Activated CD4-positive, alpha-beta memory T cell treated with anti-CD3 and anti-CD28 coated beads, Interleukin-2, amount 10 ng/mL, durations not matched to agents 7 days and 5 days (primary cell): Measurements from ENCODE around the gene CTNNA2. TPM values are rescaled to one million over a fixed set of nuclear protein-coding genes. Genes with fewer than 3 reads are reported as not detected.

Experiments
- CTCF ChIA-PET: fragments of 350-600 bp; sonication (Branson Sonifier 250); formaldehyde crosslinking; loops from one replicate; lab custom pipeline; 2021; ENCODE audit warnings: antibody characterized with exemption, inconsistent platforms; lab: Charles Lee
- POLR2A ChIA-PET: fragments of 350-600 bp; sonication (Branson Sonifier 250); formaldehyde crosslinking; loops from one replicate; lab custom pipeline; 2021; ENCODE audit warnings: antibody characterized with exemption; lab: Charles Lee
- DNase-seq: peaks from one replicate; pipeline ENCODE4 v3.0.0-alpha.2; 2020
- H3K27ac Mint-ChIP-seq: one replicate; pipeline ENCODE4 v1.8.0; 2021; ENCODE audit warnings: mild to moderate bottlenecking, mixed read lengths
- H3K27me3 Mint-ChIP-seq: one replicate; pipeline ENCODE4 v1.8.0; 2021; ENCODE audit warnings: mixed read lengths
- H3K36me3 Mint-ChIP-seq: one replicate; pipeline ENCODE4 v1.8.0; 2021; ENCODE audit warnings: low read depth, mixed read lengths
- H3K4me1 Mint-ChIP-seq: one replicate; pipeline ENCODE4 v1.8.0; 2021; ENCODE audit warnings: mixed read lengths
- H3K4me3 Mint-ChIP-seq: one replicate; pipeline ENCODE4 v1.8.0; 2021; ENCODE audit warnings: mild to moderate bottlenecking, mixed read lengths
- H3K9me3 Mint-ChIP-seq: one replicate; pipeline ENCODE4 v1.8.0; 2021; ENCODE audit warnings: mixed read lengths
- total RNA-seq, 2 experiments: library from RNA; stranded (reverse); gene quantifications; one replicate each; pipeline ENCODE4 v1.2.3, GENCODE V29; 2021

Gene CTNNA2
- total RNA-seq, 2 experiments from 2014 or later: not detected

DNA sequence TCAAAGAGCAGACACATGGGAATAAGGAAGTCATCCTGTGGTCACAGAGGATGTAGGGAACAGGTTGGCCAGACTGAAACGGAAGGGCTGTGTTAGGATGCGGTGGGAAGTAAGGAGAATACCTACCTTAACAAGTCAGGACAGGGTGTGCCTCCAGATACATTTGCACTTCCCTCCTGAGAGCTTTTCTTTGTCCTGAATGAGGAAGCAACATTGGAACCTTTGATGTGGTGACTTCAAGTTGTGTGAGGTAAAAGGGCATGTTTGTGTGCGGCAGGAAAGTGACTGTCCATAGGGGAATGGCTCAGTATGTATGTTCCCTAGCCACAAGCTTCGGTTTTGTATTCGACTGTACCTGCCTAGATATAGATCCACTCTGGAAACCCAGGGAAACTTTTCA is 816.6 kb downstream of the CTNNA2 start:
- ChIA-PET POLR2A (no interaction called here), CTCF (interaction anchor here (0.7 kb wide), 1 partner anchor 91 kb away, joined by 3 read pairs; no protein-coding TSS in a partner anchor)
- Mint-ChIP-seq H3K27me3 (no peaks in the 10 kb centered on the region), H3K36me3 (no peaks in the 10 kb centered on the region), H3K9me3 (peaks cover 10% of the 10 kb centered on the region), H3K4me1 (no peaks in the 10 kb centered on the region), H3K27ac (no peak overlapping the region), H3K4me3 (no peak overlapping the region)
- no peak for DNase-seq

- Mint-ChIP-seq H3K36me3 (no peaks in the 10 kb centered on the region), H3K27ac (no peak overlapping the region), H3K4me3 (no peak overlapping the region), H3K9me3 (peaks cover 12% of the 10 kb centered on the region), H3K27me3 (no peaks in the 10 kb centered on the region), H3K4me1 (no peaks in the 10 kb centered on the region)
- POLR2A ChIA-PET: no interaction called here
- DNase-seq: no peak
- CTCF ChIA-PET: no interaction called here
Measured at GRCh38 chr2:80330527-80331450, 817.9 kb downstream of the CTNNA2 start.

DNA sequence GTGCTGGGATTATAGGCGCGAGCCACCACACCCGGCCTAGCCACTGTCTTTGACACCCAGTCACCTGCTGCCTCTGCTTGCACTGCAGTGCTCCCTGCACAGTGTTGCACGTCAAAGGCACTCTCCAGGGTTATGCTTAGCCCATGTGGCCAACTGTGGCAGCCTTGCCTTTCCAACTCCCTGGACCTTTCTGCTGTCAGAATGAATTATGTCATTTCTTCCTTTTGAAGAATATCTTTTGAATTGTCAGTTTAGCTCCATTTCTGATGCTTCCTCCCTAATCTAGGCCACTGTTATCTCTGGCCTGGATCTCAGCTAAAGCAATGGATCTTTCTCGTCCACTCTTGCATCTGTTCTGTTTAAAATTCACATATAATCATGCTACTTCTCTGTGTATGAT is 821.0 kb downstream of the CTNNA2 start:
- Mint-ChIP-seq H3K27me3 (no peaks in the 10 kb centered on the region), H3K9me3 (peaks cover 14% of the 10 kb centered on the region), H3K27ac (no peak overlapping the region), H3K4me3 (no peak overlapping the region), H3K4me1 (no peaks in the 10 kb centered on the region), H3K36me3 (no peaks in the 10 kb centered on the region)
- ChIA-PET CTCF (no interaction called here), POLR2A (no interaction called here)
- DNase-seq: no peak

- Mint-ChIP-seq H3K27ac (no peak overlapping the region), H3K4me1 (no peaks in the 10 kb centered on the region), H3K4me3 (no peak overlapping the region), H3K27me3 (no peaks in the 10 kb centered on the region), H3K9me3 (peaks cover 14% of the 10 kb centered on the region), H3K36me3 (no peaks in the 10 kb centered on the region)
- no peak for DNase-seq
- POLR2A ChIA-PET: no interaction called here
- CTCF ChIA-PET: no interaction called here
Measured at GRCh38 chr2:80335411-80335810, 822.6 kb downstream of the CTNNA2 start.

DNA sequence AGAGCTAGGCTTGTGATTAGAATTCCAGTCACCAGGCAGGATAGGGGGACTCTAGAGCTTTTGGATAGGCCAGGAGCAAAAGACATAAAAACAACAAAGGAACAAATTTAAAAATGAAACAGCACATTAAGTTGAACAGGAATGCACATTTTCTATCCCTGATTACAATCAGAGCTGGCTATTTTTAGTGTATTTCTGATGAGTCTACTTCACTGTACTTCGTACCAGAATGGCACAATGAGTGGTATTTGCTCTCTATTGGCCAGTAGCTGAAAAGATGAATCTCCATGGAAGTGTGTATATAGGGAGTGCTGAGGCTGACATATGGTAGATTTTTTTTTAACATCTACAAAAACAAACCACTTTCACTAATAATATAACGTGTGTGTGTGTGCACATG is 825.9 kb downstream of the CTNNA2 start:
- H3K36me3 Mint-ChIP-seq: no peaks in the 10 kb centered on the region
- H3K4me3 Mint-ChIP-seq: no peak overlapping the region
- ChIA-PET CTCF (no interaction called here), POLR2A (no interaction called here)
- peaks cover 9% of the 10 kb centered on the region for H3K9me3 Mint-ChIP-seq
- no peak overlapping the region for H3K27ac Mint-ChIP-seq
- H3K27me3 Mint-ChIP-seq: no peaks in the 10 kb centered on the region
- no peaks in the 10 kb centered on the region for H3K4me1 Mint-ChIP-seq
- no peak for DNase-seq

GRCh38 chr2:80340022-80340421 is 827.2 kb downstream of the CTNNA2 start:
- peaks cover 4% of the 10 kb centered on the region for H3K9me3 Mint-ChIP-seq
- no peak overlapping the region for H3K27ac Mint-ChIP-seq
- no peak overlapping the region for H3K4me3 Mint-ChIP-seq
- no peaks in the 10 kb centered on the region for H3K36me3 Mint-ChIP-seq
- POLR2A ChIA-PET: no interaction called here
- no peak for DNase-seq
- CTCF ChIA-PET: no interaction called here
- H3K27me3 Mint-ChIP-seq: no peaks in the 10 kb centered on the region
- H3K4me1 Mint-ChIP-seq: no peaks in the 10 kb centered on the region

- no peak for DNase-seq
- Mint-ChIP-seq H3K4me1 (no peaks in the 10 kb centered on the region), H3K27me3 (no peaks in the 10 kb centered on the region), H3K27ac (no peak overlapping the region), H3K9me3 (no peaks in the 10 kb centered on the region), H3K36me3 (no peaks in the 10 kb centered on the region), H3K4me3 (no peak overlapping the region)
- ChIA-PET CTCF (no interaction called here), POLR2A (no interaction called here)
Measured at GRCh38 chr2:80348078-80348477, 835.2 kb downstream of the CTNNA2 start.

GRCh38 chr2:80348953-80349352 is 836.1 kb downstream of the CTNNA2 start:
- Mint-ChIP-seq H3K4me3 (no peak overlapping the region), H3K27ac (no peak overlapping the region), H3K4me1 (no peaks in the 10 kb centered on the region), H3K9me3 (no peaks in the 10 kb centered on the region), H3K36me3 (no peaks in the 10 kb centered on the region), H3K27me3 (no peaks in the 10 kb centered on the region)
- no peak for DNase-seq
- ChIA-PET CTCF (no interaction called here), POLR2A (no interaction called here)

DNA sequence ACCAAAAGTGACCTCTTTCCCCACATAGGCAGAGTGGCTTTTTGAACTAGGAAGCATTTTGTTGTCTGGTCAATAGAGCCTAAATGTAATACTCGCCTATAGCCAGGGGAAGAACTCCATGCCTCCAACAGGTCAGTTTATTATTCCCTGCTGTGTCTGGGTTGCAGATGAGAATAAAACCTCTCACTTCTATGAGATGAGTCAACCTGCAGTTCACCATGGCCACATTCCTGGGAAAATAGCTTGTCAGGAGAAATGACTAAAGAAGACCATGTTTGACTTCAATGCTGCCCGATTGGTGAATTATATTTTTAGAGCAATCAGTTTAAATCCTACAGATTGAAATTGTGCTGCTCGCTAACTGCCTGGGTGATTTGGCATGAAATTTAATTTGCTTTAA is 838.4 kb downstream of the CTNNA2 start:
- no peaks in the 10 kb centered on the region for H3K9me3 Mint-ChIP-seq
- no peak for DNase-seq
- H3K4me1 Mint-ChIP-seq: no peaks in the 10 kb centered on the region
- H3K36me3 Mint-ChIP-seq: no peaks in the 10 kb centered on the region
- H3K4me3 Mint-ChIP-seq: no peak overlapping the region
- H3K27ac Mint-ChIP-seq: no peak overlapping the region
- no peaks in the 10 kb centered on the region for H3K27me3 Mint-ChIP-seq
- ChIA-PET CTCF (no interaction called here), POLR2A (no interaction called here)

- CTCF ChIA-PET: no interaction called here
- Mint-ChIP-seq H3K27me3 (no peaks in the 10 kb centered on the region), H3K36me3 (no peaks in the 10 kb centered on the region), H3K9me3 (peaks cover 2% of the 10 kb centered on the region), H3K4me3 (no peak overlapping the region), H3K27ac (no peak overlapping the region), H3K4me1 (no peaks in the 10 kb centered on the region)
- no peak for DNase-seq
- POLR2A ChIA-PET: no interaction called here
Measured at GRCh38 chr2:80354858-80355257, 842.0 kb downstream of the CTNNA2 start.

DNA sequence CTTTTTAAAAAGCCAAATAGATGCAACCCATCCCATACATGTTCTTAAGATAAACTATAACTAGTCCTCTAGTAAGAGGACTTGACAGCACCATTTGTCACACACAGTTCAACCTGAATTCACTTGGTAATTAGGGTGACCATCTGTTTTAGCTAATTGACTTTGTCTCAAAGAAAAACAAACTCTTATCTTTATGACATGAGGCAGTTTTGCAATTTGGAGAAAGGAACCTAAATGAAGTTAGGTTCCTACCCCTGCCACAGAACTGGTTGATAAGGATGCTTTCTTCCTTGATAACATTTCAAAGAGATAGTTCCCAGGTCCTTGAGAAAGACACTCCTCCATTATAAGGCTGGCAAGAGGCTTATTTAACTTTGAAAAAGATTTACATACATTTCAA is 849.1 kb downstream of the CTNNA2 start:
- no peak for DNase-seq
- Mint-ChIP-seq H3K27me3 (no peaks in the 10 kb centered on the region), H3K9me3 (peaks cover 2% of the 10 kb centered on the region), H3K4me1 (no peaks in the 10 kb centered on the region), H3K4me3 (no peak overlapping the region), H3K36me3 (no peaks in the 10 kb centered on the region), H3K27ac (no peak overlapping the region)
- CTCF ChIA-PET: no interaction called here
- POLR2A ChIA-PET: no interaction called here

GRCh38 chr2:80363330-80363729 is 850.5 kb downstream of the CTNNA2 start:
- Mint-ChIP-seq H3K36me3 (no peaks in the 10 kb centered on the region), H3K4me1 (no peaks in the 10 kb centered on the region), H3K27me3 (no peaks in the 10 kb centered on the region), H3K4me3 (no peak overlapping the region), H3K27ac (no peak overlapping the region), H3K9me3 (no peaks in the 10 kb centered on the region)
- no peak for DNase-seq
- POLR2A ChIA-PET: no interaction called here
- CTCF ChIA-PET: no interaction called here

- ChIA-PET CTCF (no interaction called here), POLR2A (no interaction called here)
- Mint-ChIP-seq H3K4me3 (no peak overlapping the region), H3K27me3 (no peaks in the 10 kb centered on the region), H3K9me3 (no peaks in the 10 kb centered on the region), H3K36me3 (no peaks in the 10 kb centered on the region), H3K4me1 (no peaks in the 10 kb centered on the region), H3K27ac (no peak overlapping the region)
- DNase-seq: no peak
Measured at GRCh38 chr2:80363791-80364349, 851.0 kb downstream of the CTNNA2 start.
